ENCODE measurements around the gene NPAS3. TPM values are rescaled to one million over a fixed set of nuclear protein-coding genes. Genes with fewer than 3 reads are reported as not detected.

Gene NPAS3
- total RNA-seq, 2 experiments from 2014 or later: not detected

- DNase-seq (ENCODE audit: low spot score): no peak
- ChIA-PET CTCF (ENCODE audit: unreplicated experiment) (no interaction called here), POLR2A (interaction anchor here (0.6 kb wide), 1 partner anchor 22 kb away, joined by 3 read pairs; no protein-coding TSS in a partner anchor)
- Histone ChIP-seq H3K4me1 (ENCODE audit: insufficient read depth, low read length, poor library complexity, severe bottlenecking) (no peaks in the 10 kb centered on the region), H3K36me3 (ENCODE audit: insufficient read depth, low read length) (no peaks in the 10 kb centered on the region), H3K4me3 (ENCODE audit: low read depth, low read length, poor library complexity, severe bottlenecking) (no peak overlapping the region), H3K4me2 (ENCODE audit: low read length) (no peak overlapping the region), H2AFZ (ENCODE audit: low read length) (no peak overlapping the region), H4K20me1 (ENCODE audit: insufficient read depth, low read length) (no peaks in the 10 kb centered on the region), H3K79me2 (ENCODE audit: insufficient read depth, low read depth, low read length) (no peaks in the 10 kb centered on the region), H3K27ac (ENCODE audit: low read depth, low read length, poor library complexity, severe bottlenecking) (no peak overlapping the region), H3K9me3 (ENCODE audit: low read length) (no peaks in the 10 kb centered on the region), H3K9me2 (ENCODE audit: insufficient read depth, low read length) (no peaks in the 10 kb centered on the region)
- BruUV-seq (replicated peaks): no TSS peak
- TF ChIP-seq CTCF (conservative IDR thresholded peaks at IDR 0.05; ENCODE audit: low read length) (no peak), EZH2phosphoT487 (IDR thresholded peaks at IDR 0.05; ENCODE audit: borderline replicate concordance, low read depth, low read length) (no peak)
- intact Hi-C loops (cut with micrococcal nuclease; ENCODE audit: unreplicated experiment): no loop called here
Observed at GRCh38 chr14:33386781-33387180, 448.1 kb downstream of the NPAS3 start.

GRCh38 chr14:33390335-33390734, 451.7 kb downstream of the NPAS3 start:
- no peaks in the 10 kb centered on the region for H3K36me3 ChIP-seq (ENCODE audit: insufficient read depth, low read length)
- H4K20me1 ChIP-seq (ENCODE audit: insufficient read depth, low read length): no peaks in the 10 kb centered on the region
- H3K9me2 ChIP-seq (ENCODE audit: insufficient read depth, low read length): no peaks in the 10 kb centered on the region
- TF ChIP-seq EZH2phosphoT487 (IDR thresholded peaks at IDR 0.05; ENCODE audit: borderline replicate concordance, low read depth, low read length) (no peak), CTCF (conservative IDR thresholded peaks at IDR 0.05; ENCODE audit: low read length) (no peak)
- no peak overlapping the region for H3K27ac ChIP-seq (ENCODE audit: low read depth, low read length, poor library complexity, severe bottlenecking)
- ChIA-PET POLR2A (no interaction called here), CTCF (ENCODE audit: unreplicated experiment) (no interaction called here)
- H3K9me3 ChIP-seq (ENCODE audit: low read length): no peaks in the 10 kb centered on the region
- no peak for DNase-seq (ENCODE audit: low spot score)
- no TSS peak for BruUV-seq (replicated peaks)
- no peak overlapping the region for H2AFZ ChIP-seq (ENCODE audit: low read length)
- no peaks in the 10 kb centered on the region for H3K79me2 ChIP-seq (ENCODE audit: insufficient read depth, low read depth, low read length)
- H3K4me3 ChIP-seq (ENCODE audit: low read depth, low read length, poor library complexity, severe bottlenecking): no peak overlapping the region
- no peak overlapping the region for H3K4me2 ChIP-seq (ENCODE audit: low read length)
- no peaks in the 10 kb centered on the region for H3K4me1 ChIP-seq (ENCODE audit: insufficient read depth, low read length, poor library complexity, severe bottlenecking)
- intact Hi-C loops (cut with micrococcal nuclease; ENCODE audit: unreplicated experiment): no loop called here

GRCh38 chr14:33393231-33393894, 454.7 kb downstream of the NPAS3 start:
- CTCF ChIA-PET (ENCODE audit: unreplicated experiment): no interaction called here
- H3K4me1 ChIP-seq (ENCODE audit: insufficient read depth, low read length, poor library complexity, severe bottlenecking): no peaks in the 10 kb centered on the region
- H2AFZ ChIP-seq (ENCODE audit: low read length): no peak overlapping the region
- no peaks in the 10 kb centered on the region for H3K36me3 ChIP-seq (ENCODE audit: insufficient read depth, low read length)
- no TSS peak for BruUV-seq (replicated peaks)
- no peak overlapping the region for H3K27ac ChIP-seq (ENCODE audit: low read depth, low read length, poor library complexity, severe bottlenecking)
- H3K79me2 ChIP-seq (ENCODE audit: insufficient read depth, low read depth, low read length): no peaks in the 10 kb centered on the region
- TF ChIP-seq CTCF (conservative IDR thresholded peaks at IDR 0.05; ENCODE audit: low read length) (no peak), EZH2phosphoT487 (IDR thresholded peaks at IDR 0.05; ENCODE audit: borderline replicate concordance, low read depth, low read length) (no peak)
- DNase-seq (ENCODE audit: low spot score): no peak
- H3K9me3 ChIP-seq (ENCODE audit: low read length): no peaks in the 10 kb centered on the region
- no peak overlapping the region for H3K4me2 ChIP-seq (ENCODE audit: low read length)
- no peaks in the 10 kb centered on the region for H3K9me2 ChIP-seq (ENCODE audit: insufficient read depth, low read length)
- no peak overlapping the region for H3K4me3 ChIP-seq (ENCODE audit: low read depth, low read length, poor library complexity, severe bottlenecking)
- no peaks in the 10 kb centered on the region for H4K20me1 ChIP-seq (ENCODE audit: insufficient read depth, low read length)
- intact Hi-C loops (cut with micrococcal nuclease; ENCODE audit: unreplicated experiment): no loop called here
- POLR2A ChIA-PET: no interaction called here
